Stimulated activated CD4-positive, alpha-beta T cell treated with anti-CD3 and anti-CD28 coated beads, TNF-alpha, amount 100 ng/mL, for 48 hours (primary cell): ENCODE data around the gene TRIM54.
A peak's percentile ranks its signal among the peaks of the same experiment; 100 is the strongest.

Experiments used
- DNase-seq, 3 donors: peaks; one replicate each; pipeline ENCODE4 v3.0.0-alpha.2; 2020; ENCODE audit warnings: low read depth in 3 of 3

The TRIM54 gene, protein sequence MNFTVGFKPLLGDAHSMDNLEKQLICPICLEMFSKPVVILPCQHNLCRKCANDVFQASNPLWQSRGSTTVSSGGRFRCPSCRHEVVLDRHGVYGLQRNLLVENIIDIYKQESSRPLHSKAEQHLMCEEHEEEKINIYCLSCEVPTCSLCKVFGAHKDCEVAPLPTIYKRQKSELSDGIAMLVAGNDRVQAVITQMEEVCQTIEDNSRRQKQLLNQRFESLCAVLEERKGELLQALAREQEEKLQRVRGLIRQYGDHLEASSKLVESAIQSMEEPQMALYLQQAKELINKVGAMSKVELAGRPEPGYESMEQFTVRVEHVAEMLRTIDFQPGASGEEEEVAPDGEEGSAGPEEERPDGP

DNA sequence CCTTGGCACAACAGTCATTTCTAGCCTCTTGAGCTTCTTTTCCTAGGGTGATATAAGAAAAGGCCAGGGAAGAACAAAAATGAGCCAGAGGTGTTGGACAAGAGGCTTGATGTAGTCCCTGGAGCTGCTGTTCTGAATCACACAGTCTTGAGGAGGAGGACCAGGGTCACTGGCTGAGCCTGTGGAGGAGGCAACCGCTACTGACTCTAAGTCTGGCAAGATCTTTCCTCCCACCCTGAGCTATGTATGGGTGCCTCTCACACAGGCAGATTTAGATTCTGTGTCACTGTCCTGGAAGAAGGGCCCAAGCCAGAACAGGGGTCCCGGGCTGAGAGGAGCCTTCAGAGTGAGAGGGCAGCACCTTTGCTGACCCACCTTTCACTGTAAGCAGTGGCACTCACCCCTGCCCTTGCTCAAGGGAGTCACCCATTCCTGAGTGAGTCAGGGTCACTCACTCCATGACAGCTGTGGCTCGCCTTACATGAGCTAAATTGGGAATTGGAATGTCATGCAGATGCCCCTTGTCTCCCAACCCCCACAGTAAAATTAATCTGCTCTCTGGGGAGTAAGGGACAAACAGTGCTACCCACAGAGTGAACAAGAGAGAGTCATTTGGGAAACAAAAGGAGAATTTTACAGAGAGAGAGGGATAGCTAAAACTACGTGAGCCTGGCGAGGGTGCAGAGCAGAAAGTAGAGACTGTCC is at the start of gene TRIM54:
Gene TRIM54 (plus strand): TSS at position 575 of the 705 bp plus-strand sequence. CDS start 303 bp downstream, outside the sequence.
- no peak for DNase-seq

DNA sequence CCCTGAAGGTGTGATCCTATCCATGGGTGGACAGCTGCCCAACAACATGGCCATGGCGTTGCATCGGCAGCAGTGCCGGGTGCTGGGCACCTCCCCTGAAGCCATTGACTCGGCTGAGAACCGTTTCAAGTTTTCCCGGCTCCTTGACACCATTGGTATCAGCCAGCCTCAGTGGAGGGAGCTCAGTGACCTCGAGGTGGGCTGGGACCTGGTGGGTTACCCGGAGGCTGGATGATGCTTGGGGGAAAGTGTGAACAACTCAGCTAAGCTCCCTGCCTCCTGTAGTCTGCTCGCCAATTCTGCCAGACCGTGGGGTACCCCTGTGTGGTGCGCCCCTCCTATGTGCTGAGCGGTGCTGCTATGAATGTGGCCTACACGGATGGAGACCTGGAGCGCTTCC is 48.9 kb upstream of the TRIM54 start:
- DNase-seq, result no peak

DNA sequence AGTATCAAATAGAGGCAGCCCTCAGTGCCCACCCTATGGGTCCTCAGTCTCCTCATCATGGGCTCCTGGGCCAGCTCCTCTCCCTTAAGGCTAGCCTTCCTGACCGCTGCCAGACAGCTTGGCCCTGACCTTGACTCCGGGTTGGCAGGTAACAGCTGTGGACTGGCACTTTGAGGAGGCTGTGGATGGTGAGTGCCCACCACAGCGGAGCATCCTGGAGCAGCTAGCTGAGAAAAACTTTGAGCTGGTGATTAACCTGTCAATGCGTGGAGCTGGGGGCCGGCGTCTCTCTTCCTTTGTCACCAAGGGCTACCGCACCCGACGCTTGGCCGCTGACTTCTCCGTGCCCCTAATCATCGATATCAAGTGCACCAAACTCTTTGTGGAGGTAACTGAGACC is 46.1 kb upstream of the TRIM54 start:
- DNase-seq, result no peak

DNA sequence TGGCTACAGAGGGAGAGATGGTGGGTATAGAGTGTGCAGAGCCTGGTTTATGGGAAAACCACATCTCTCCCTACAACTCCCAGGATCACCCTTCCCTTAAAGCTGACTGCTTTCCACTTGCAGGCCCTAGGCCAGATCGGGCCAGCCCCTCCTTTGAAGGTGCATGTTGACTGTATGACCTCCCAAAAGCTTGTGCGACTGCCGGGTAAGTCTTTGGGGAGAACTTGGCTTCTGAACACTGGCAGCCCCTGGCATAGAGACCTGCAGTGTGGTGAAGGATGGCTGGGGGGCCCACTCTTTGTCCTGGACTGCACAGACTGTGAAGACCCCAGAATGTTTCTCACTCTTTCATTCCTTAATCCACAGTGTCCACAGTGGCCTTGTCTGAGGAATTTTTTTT is 45.6 kb upstream of the TRIM54 start:
- no peak for DNase-seq

DNA sequence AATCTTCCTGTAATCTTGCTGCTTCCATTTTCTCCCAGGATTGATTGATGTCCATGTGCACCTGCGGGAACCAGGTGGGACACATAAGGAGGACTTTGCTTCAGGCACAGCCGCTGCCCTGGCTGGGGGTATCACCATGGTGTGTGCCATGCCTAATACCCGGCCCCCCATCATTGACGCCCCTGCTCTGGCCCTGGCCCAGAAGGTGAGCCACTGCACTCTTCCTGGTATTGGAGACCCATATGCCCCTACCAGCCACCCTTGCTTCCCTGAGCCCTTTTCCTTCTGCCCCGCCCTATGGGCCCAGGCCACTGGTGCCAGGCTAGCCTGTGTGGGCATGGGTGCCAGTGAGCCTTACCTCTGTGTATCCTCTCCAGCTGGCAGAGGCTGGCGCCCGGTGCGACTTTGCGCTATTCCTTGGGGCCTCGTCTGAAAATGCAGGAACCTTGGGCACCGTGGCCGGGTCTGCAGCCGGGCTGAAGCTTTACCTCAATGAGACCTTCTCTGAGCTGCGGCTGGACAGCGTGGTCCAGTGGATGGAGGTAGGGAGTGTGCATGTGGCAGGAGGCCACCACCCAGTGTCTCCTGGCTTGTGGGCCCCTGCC is 44.8 kb upstream of the TRIM54 start:
- DNase-seq, result no peak

DNA sequence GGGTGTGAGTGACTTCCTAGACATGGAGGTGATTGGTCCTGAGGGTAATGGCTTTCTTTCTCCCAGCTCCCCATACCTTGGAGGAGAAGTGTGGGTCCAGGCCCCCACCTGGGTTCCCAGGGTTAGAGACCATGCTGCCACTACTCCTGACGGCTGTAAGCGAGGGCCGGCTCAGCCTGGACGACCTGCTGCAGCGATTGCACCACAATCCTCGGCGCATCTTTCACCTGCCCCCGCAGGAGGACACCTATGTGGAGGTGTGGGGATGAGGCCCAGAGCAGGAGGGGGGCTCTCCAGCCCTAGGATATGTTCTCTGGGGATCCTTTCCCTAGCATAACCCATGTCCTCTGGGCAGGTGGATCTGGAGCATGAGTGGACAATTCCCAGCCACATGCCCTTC is 43.3 kb upstream of the TRIM54 start:
- DNase-seq, result no peak

DNA sequence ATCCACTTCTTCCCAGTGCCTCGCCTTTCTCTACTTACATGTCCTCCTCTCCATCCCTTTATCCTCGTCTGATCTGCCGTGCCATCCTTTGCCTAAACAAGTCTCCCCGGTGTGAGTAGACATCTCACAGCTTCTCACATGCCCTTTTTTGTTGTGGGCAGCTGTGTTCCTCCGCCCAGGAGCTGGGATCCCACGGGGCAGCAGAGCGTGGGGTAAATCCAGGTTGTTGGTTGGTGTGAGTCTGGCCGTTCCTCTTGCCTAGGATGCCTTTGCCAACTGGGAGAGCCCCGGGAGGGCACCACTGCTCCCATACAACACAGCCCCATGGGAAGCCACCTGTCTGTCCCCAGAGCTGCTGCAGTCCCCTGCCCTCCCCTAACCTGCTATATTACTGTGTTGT is 41.8 kb upstream of the TRIM54 start:
- no peak for DNase-seq

DNA sequence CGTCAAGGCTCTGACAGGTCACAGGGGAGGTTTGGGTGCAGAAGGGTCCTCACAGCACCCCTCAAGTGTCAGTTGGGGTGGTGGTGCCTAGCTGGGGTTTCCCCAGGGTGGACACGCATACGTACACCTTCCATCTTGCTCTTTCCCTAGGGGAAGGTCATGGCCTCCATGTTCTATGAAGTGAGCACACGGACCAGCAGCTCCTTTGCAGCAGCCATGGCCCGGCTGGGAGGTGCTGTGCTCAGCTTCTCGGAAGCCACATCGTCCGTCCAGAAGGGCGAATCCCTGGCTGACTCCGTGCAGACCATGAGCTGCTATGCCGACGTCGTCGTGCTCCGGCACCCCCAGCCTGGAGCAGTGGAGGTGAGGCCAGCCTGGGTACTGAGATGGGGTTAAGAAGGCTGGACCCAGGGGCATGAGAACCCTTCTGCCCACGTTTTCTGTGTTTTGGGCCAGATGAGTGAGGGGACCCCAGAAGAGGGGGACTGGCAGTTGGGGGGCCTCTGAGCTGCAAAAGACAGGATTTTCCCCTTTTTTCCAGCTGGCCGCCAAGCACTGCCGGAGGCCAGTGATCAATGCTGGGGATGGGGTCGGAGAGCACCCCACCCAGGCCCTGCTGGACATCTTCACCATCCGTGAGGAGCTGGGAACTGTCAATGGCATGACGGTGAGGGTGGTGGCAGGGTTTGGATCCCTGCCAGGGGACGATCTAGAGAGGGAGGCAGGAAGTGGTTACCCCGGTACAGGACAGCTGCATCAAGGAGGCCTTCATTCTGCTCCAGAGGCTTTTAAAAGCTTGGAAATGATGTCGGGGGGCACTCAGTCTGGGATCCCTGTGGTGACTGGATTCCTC is 40.2 kb upstream of the TRIM54 start:
- no peak for DNase-seq

DNA sequence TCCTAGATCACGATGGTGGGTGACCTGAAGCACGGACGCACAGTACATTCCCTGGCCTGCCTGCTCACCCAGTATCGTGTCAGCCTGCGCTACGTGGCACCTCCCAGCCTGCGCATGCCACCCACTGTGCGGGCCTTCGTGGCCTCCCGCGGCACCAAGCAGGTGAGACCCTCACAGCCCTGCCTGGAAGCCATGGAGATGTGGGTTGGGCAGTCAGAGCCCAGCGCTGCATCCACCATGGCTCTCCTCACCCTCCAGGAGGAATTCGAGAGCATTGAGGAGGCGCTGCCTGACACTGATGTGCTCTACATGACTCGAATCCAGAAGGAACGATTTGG is 39.6 kb upstream of the TRIM54 start:
- DNase-seq, result no peak

DNA sequence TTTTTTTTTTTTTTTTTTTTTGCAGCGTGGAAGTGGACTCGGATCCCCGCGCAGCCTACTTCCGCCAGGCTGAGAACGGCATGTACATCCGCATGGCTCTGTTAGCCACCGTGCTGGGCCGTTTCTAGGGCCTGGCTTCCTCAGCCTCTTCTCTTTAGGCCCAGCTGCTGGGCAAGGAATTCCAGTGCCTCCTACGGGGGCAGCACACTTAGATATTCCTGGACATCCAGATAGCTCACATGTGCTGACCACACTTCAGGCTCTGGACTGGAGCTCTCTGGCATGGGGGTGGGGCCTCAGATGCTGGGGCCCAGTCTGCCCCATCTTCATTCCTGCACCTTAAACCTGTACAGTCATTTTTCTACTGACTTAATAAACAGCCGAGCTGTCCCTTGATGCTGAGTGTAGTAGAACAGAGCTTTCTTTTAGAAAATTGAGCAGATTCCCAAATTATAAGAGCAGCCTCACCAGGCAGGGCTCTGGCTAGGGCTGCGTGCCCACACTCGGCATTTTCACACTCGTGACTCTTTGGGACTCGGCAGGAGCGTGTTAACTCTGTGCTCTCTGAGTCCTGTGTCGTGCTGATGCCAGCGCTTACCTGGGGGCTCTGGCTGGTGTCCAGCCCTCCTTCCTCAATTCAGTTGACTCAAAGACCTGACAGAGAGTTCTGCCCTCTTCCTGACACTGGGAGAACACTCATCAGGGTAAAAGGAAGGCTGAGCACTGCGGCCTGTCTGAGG is 38.7 kb upstream of the TRIM54 start:
- DNase-seq, result no peak

DNA sequence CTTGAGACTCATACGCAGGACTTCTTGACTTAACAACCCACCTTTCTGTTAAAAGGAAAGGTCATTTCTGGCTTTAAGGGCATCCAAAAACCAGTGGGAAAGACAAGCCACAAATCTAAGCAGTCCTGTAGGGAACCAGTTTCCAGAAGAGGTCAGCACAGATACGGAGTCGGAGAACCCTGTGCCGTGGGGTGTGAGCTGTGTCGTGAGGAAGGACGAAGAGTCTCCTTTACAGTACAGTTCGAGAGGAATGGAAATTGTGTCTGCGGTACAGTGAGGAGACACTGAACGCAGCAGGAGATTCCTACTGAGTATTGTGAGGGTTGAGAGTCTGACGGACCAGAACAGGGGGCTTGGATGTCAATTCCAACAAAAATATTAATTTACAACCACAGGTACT is 37.1 kb upstream of the TRIM54 start:
- no peak for DNase-seq

DNA sequence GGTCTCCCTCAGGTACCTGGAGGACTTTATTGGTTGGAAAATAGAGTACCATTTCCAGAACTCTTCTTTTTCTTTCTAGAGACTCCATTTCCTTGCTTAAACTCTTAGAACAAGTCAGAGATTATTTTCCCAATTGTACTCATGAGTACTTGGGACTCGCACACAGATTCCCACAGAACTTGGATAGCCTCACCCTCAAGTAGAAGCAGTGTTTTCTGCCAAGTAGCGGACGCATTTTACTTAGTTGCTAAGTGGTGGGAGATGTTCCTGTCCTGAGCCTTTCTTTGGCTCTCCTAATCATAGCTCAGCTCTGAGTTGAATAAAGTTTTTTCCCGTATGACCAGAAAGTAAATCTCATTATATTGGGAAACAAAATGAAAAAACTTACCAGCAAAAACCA is 36.6 kb upstream of the TRIM54 start:
- no peak for DNase-seq

DNA sequence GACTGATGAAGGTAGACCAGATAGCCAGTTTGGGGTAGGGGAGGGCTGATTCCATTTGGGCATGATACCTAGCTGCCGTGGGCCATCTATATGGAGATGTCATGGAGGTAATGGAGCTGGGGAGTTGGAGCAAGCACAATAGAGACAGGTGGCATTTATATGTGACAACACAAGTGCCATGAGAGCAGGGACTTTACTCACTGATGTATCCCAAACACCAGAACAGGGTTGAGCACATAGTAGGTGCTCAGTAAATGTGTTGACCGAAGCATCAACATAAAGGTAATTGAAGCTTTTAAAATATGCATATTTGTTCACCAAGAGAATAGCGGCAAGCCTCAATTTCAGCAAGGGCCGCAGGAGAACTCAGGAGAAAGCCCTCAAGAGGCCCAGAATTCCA is 34.3 kb upstream of the TRIM54 start:
- DNase-seq, result no peak

DNA sequence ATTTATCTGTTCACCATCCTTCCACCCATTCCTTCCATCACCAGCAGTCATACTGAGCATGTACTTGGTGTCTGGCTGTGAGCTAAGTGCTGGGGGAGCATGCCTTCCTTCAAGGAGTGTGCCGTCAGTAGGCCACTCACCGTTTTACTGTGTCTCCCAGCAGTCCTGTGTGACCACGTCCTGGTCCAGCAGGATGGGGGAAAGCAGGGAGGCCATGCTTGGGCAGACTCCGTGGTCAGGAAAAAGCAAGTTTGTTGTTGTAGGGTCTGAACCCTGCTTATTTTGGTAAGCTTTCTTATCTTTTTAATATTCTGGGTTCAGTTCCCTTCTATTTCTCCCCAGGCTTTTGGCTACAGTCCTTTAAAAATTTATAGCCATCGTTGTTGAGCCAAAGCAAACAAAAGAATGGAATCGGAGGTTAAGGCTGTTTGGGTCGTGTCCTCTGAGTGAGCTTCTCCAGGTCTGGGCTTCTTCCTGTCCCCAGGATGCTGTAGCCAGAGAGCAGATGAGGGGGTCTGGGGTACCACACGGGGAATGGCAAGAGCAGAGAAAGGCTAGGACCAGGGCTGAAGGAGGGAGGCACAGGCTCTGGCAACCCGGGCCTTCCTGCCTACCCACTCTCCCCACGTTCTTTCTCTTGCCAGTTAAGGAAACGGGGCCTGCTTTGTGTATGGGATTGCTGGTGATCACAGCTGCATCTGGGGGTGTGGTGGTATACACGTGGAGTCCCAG is 32.9 kb upstream of the TRIM54 start:
- no peak for DNase-seq

DNA sequence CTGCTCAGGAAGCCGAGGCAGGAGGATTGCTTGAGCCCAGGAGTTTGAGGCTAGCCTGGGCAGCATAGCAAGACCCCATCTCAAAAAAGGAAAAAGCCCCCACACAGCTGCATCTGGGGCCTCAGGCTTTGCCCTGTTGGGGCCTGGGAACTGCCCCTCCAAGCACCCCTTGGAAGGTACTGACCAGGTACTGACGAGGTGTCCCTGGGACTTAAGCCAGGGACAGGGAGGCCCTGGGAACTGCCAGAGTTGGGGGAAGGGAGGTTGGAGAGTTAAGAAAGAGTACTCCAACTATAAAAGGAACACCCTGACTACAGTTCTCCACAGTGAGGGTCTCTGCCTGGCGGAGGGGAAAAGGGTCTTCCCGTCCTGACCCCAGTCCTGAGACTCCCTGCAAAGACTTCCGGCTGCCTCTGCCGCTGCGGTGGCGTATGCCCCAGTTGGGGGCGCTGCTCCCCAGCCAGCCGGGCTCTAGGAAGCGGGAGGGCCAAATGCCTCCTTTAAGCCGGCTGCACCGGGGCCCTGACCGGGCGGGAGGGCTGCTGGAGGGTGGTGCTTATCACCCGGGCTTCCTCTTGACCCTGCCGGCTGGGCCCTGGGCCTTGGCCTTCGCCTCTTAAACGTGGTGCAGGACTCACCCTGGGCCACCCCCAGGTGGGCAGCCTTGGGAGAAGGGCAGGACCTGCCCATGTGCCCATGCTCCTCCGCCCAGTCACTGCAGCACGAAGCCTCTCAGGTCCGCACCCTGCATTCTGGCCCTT is 32.2 kb upstream of the TRIM54 start:
- peak; percentile 37 to 42 (median 40) for DNase-seq

DNA sequence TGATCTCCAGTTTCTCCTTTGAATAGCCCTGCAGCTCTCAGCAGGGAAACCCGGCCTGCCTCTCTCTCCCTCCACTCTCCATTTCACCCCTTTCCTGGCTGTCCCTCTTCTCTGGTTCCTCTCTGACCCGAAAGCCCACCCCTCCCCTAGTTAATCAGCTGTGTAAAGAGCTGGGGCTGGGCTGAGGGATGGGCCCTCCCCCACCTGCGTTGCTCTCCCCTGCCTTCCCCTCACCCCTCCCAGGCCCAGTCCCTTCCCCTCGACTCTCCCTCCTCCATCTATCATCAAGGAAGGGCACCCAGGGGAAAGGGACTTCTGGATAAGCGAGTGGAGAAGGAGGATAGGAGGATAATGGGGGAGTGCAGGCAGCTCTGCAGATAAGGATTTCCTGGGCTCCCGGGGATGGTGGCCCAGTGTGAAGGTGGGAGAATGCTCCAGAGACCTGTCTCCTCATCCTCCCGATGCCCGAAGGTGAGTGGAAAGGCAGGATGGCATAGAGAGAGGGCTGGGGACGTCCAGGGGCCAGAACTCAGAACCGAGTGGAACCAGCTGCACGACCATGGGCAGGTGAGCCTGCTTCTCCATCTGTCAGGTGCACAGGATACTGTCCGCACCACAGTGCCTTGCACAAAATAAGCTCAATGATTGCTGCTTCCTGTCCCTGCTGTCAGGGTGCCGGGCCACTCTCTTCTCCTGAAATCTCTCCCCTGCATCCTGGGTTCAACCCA is 31.4 kb upstream of the TRIM54 start:
- no peak for DNase-seq

DNA sequence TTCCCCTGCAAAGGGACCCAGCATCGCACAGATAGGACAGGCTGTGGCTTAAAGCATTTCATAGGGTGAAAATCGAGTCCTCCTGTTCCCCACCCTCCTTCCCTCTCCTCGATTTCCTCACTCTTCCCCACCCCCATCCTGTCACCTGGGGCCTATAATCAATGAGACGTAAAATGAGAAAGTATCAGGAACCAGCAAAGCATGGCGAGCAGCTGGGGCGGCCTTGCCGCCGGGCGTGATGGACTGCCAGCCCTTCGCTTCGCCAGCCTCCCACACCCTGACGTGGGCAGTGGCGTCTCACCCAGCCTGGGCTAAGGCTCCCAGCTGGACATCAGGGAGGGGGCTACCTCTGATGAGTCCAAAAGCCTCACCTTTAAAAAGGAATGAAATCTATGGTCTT is 30.5 kb upstream of the TRIM54 start:
- DNase-seq, result no peak

DNA sequence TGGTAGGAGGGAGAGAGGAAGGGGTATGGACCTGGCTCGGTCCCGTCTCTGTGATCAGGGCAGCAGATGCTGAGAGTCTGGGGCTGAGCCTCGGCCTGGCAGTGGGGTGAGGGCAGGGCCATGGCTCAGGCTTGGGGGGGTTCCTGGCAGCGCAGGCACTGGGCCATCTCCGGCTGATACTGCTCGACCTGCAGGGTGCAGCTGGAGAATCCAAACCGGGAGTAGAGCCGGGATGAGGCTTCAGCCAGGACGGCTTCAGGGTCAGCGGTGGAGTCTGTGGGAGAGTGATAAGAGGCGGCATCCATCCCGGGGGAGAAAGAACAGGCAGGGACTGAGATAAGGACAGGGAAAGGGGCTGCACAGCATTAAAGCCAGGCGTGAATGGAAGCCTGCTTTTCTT is 27.0 kb upstream of the TRIM54 start:
- no peak for DNase-seq

DNA sequence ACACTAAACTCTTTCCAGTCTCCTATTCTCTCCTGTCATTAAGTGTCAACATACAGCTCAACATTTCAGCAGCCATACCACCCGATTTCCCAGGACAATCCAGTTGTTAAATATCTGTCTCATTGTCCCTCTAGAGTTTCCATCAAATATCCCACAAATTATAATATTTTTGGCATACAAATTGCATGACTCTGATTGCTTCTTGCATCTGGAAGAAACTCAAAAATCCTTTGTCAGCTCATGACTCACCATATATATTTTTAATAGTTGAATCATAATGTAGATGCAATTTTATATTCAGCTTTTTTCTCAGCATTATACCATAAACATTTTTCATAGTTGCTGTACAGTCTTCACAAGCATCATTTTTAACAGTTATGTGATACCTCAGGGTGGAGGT is 26.6 kb upstream of the TRIM54 start:
- DNase-seq, result no peak
